Lower leg skin (tissue), 4 donors: Measurements from ENCODE around the gene CAPN10. TPM values are rescaled to one million over a fixed set of nuclear protein-coding genes. Genes with fewer than 3 reads are reported as not detected.
A peak's percentile ranks its signal among the peaks of the same experiment; 100 is the strongest.
"Not testable (repeated sequence)": the region's sequence is repeated elsewhere in the genome, so short reads cannot be mapped to it uniquely, and the experiment has no call there.

Source experiments
- DNase-seq, 2 donors: peaks; one replicate each; pipeline ENCODE4 v3.0.0-alpha.2; 2019; ENCODE audit warnings: low spot score in 2 of 2
- H3K4me3 ChIP-seq: fragments of 200-600 bp; sonication (generic); 2 replicates; pipeline ENCODE4 v1.5.1; 2017; ENCODE audit warnings: mild to moderate bottlenecking, low read depth; ENCODE audit not compliant: poor library complexity, severe bottlenecking
- CTCF ChIP-seq, 3 donors: fragments of 450-650 bp; IDR thresholded peaks; one replicate each; pipeline ENCODE4 v1.5.1; 2016; ENCODE audit warnings: antibody characterized with exemption in 3 of 3, mild to moderate bottlenecking in 3 of 3, moderate library complexity in 2 of 3
- POLR2A ChIP-seq, 2 donors: fragments of 450-650 bp; IDR thresholded peaks; one replicate each; pipeline ENCODE4 v1.6.1; 2016 to 2017; ENCODE audit warnings: antibody characterized with exemption in 2 of 2, mild to moderate bottlenecking in 1 of 2, moderate library complexity in 1 of 2
- WGBS, 2 donors: methylation state at CpG; one replicate each; pipeline ENCODE4 v1.1.5; 2018; 5-methylcytosine and 5-hydroxymethylcytosine counted together
- intact Hi-C: fragments of 100-400 bp; cut with DNase I; formaldehyde crosslinking; loops from one replicate; pipeline ENCODE4 v1.15.0; 2023; ENCODE audit warnings: low total_unique reads
- total RNA-seq, 4 donors: library from RNA; depleted of rRNA; stranded (reverse); fragments of >200 nt; gene quantifications; one replicate each; pipeline ENCODE4 v1.1.0, GENCODE V29; 2016

Gene CAPN10
- total RNA-seq, 4 donors from 2014 or later: 25.6 to 38.0 (median 28.4) TPM

- H3K4me3 ChIP-seq: peak overlapping the region; percentile 22
- 16 to 19% methylated on average over 12 of the region's 14 CpGs for WGBS, 2 donors
- TF ChIP-seq CTCF (IDR thresholded peaks at IDR 0.05) (no peak), POLR2A (IDR thresholded peaks at IDR 0.05) (no peak)
- DNase-seq: peak; percentile 21 to 73
- intact Hi-C loops: no loop called here
Measured at GRCh38 chr2:240561325-240561971, 25.1 kb upstream of the CAPN10 start.

GRCh38 chr2:240563231-240563630 lies 23.3 kb upstream of the CAPN10 start:
- peak in 1 of 2 donors; percentile 70 for DNase-seq
- intact Hi-C loops, H3K4me3 ChIP-seq: not testable (repeated sequence)
- 94 to 97% methylated on average over 17 of the region's 17 CpGs for WGBS, 2 donors

- H3K4me3 ChIP-seq: no peak overlapping the region
- intact Hi-C loops: no loop called here
- WGBS, 2 donors: 89 to 90% methylated on average over 12 of the region's 12 CpGs
- TF ChIP-seq POLR2A (IDR thresholded peaks at IDR 0.05): no peak
- no peak for TF ChIP-seq CTCF (IDR thresholded peaks at IDR 0.05)
- no peak for DNase-seq
Measured at GRCh38 chr2:240563951-240564560, 22.5 kb upstream of the CAPN10 start.

GRCh38 chr2:240564561-240565332 lies 21.8 kb upstream of the CAPN10 start:
- intact Hi-C loops: no loop called here
- 82 to 86% methylated on average over 10 of the region's 10 CpGs for WGBS, 2 donors
- TF ChIP-seq POLR2A (IDR thresholded peaks at IDR 0.05): no peak
- DNase-seq: peak; percentile 11 to 48
- no peak overlapping the region for H3K4me3 ChIP-seq

- intact Hi-C loops: no loop called here
- DNase-seq: peak; percentile 83 to 96
- 40 to 47% methylated on average over 18 to 21 of the region's 26 CpGs for WGBS, 2 donors
- TF ChIP-seq CTCF (IDR thresholded peaks at IDR 0.05) (no peak), POLR2A (IDR thresholded peaks at IDR 0.05) (no peak)
- no peak overlapping the region for H3K4me3 ChIP-seq
Measured at GRCh38 chr2:240565333-240566202, 21.0 kb upstream of the CAPN10 start.

GRCh38 chr2:240566203-240567136 lies 20.1 kb upstream of the CAPN10 start:
- WGBS, 2 donors: 3 to 15% methylated on average over 17 to 25 of the region's 53 CpGs
- H3K4me3 ChIP-seq: no peak overlapping the region
- TF ChIP-seq POLR2A (IDR thresholded peaks at IDR 0.05) (no peak), CTCF (IDR thresholded peaks at IDR 0.05) (peak in 1 of 3 donors; percentile 50)
- intact Hi-C loops: no loop called here
- DNase-seq: peak; percentile 90 to 99
